Liver (tissue), 9 donors: Measurements from ENCODE around the gene HYAL3. TPM values are rescaled to one million over a fixed set of nuclear protein-coding genes. Genes with fewer than 3 reads are reported as not detected.

Experiments
- DNase-seq: peaks from one replicate; pipeline ENCODE4 v3.0.0-alpha.2; 2017; ENCODE audit warnings: low spot score
- H3K27ac ChIP-seq, 2 donors: one replicate each; pipeline ENCODE4 v1.7.0; 2013; ENCODE audit warnings: inconsistent platforms in 2 of 2, low read length in 2 of 2, control low read depth in 1 of 2, low read depth in 1 of 2, mild to moderate bottlenecking in 1 of 2
- H3K27me3 ChIP-seq, 4 donors: one replicate each; pipeline versions ENCODE4 v1.6.1 to v1.7.0; 2013; ENCODE audit warnings: low read length in 3 of 4, inconsistent platforms in 1 of 4, mild to moderate bottlenecking in 1 of 4, moderate library complexity in 1 of 4; ENCODE audit not compliant: control insufficient read depth in 4 of 4, insufficient read depth in 4 of 4
- H3K36me3 ChIP-seq, 4 donors: one replicate each; pipeline versions ENCODE4 v1.6.1 to v1.7.0; 2013; ENCODE audit warnings: low read length in 3 of 4, mild to moderate bottlenecking in 3 of 4, low read depth in 1 of 4, moderate library complexity in 1 of 4; ENCODE audit not compliant: control insufficient read depth in 4 of 4, insufficient read depth in 3 of 4
- H3K4me1 ChIP-seq, 4 donors: one replicate each; pipeline versions ENCODE4 v1.6.1 to v1.7.0; 2013; ENCODE audit warnings: low read length in 3 of 4, mild to moderate bottlenecking in 3 of 4, moderate library complexity in 1 of 4; ENCODE audit not compliant: control insufficient read depth in 4 of 4, insufficient read depth in 4 of 4
- H3K4me3 ChIP-seq, 3 donors: one replicate each; pipeline versions ENCODE4 v1.6.1 to v1.7.0; 2013; ENCODE audit warnings: low read length in 3 of 3, control low read depth in 1 of 3, low read depth in 1 of 3, mild to moderate bottlenecking in 1 of 3
- H3K9ac ChIP-seq, 2 donors: one replicate each; pipeline ENCODE4 v1.7.0; 2013; ENCODE audit warnings: low read length in 2 of 2, mild to moderate bottlenecking in 2 of 2, moderate library complexity in 2 of 2, control low read depth in 1 of 2, low read depth in 1 of 2
- H3K9me3 ChIP-seq, 4 donors: one replicate each; pipeline versions ENCODE4 v1.6.1 to v1.7.0; 2013; ENCODE audit warnings: low read length in 3 of 4; ENCODE audit not compliant: control insufficient read depth in 4 of 4
- ATF3 ChIP-seq: IDR thresholded peaks from 2 replicates; pipeline ENCODE4 v1.6.1; 2016; ENCODE audit warnings: antibody characterized with exemption
- EGR1 ChIP-seq, 2 donors: IDR thresholded peaks; 2 replicates each; pipeline ENCODE4 v1.6.1; 2016 to 2018; ENCODE audit warnings: antibody characterized with exemption in 2 of 2, low read depth in 2 of 2
- FOXA2 ChIP-seq: IDR thresholded peaks from 2 replicates; pipeline ENCODE4 v1.6.1; 2016; ENCODE audit warnings: antibody characterized with exemption
- GABPA ChIP-seq, 2 donors: IDR thresholded peaks in 1 of 2; conservative IDR thresholded peaks in 1 of 2; 2 replicates each; pipeline ENCODE4 v1.6.1; 2016; ENCODE audit warnings: antibody characterized with exemption in 2 of 2, mild to moderate bottlenecking in 1 of 2, moderate library complexity in 1 of 2
- HNF4A ChIP-seq, 2 donors: conservative IDR thresholded peaks; 2 replicates each; pipeline ENCODE4 v1.6.1; 2016; ENCODE audit warnings: antibody characterized with exemption in 2 of 2, mild to moderate bottlenecking in 2 of 2
- HNF4G ChIP-seq: IDR thresholded peaks from 2 replicates; pipeline ENCODE4 v1.6.1; 2016; ENCODE audit warnings: antibody characterized with exemption
- JUND ChIP-seq, 2 donors: IDR thresholded peaks; 2 replicates each; pipeline ENCODE4 v1.6.1; 2016; ENCODE audit warnings: antibody characterized with exemption in 2 of 2
- MAX ChIP-seq: IDR thresholded peaks from 2 replicates; pipeline ENCODE4 v1.6.1; 2016; ENCODE audit warnings: antibody characterized with exemption
- REST ChIP-seq: IDR thresholded peaks from 2 replicates; pipeline ENCODE4 v1.6.1; 2016; ENCODE audit warnings: antibody characterized with exemption, mild to moderate bottlenecking
- TAF1 ChIP-seq: conservative IDR thresholded peaks from 2 replicates; pipeline ENCODE4 v1.6.1; 2016; ENCODE audit warnings: antibody characterized with exemption, mild to moderate bottlenecking
- YY1 ChIP-seq: IDR thresholded peaks from 2 replicates; pipeline ENCODE4 v1.6.1; 2016; ENCODE audit warnings: antibody characterized with exemption, mild to moderate bottlenecking
- ZBTB33 ChIP-seq: IDR thresholded peaks from 2 replicates; pipeline ENCODE4 v1.6.1; 2016; ENCODE audit warnings: antibody characterized with exemption
- WGBS: extraction: QIAGEN DNeasy Blood & Tissue Kit; methylation state at CpG from one replicate; pipeline ENCODE4 v1.1.7; 2013; 5-methylcytosine and 5-hydroxymethylcytosine counted together
- polyA plus RNA-seq, 2 donors: library from polyadenylated mRNA; stranded (reverse) in 1 of 2; unstranded in 1 of 2; fragments of 200-250 nt in 1 of 2; fragments of >200 nt in 1 of 2; fragmentation: Nextera tagmentation in 1 of 2; extraction: Ambion mirVana in 1 of 2; gene quantifications; one replicate each; pipeline versions ENCODE4 v1.2.1 to v1.2.3, GENCODE V29; 2013 to 2015
- total RNA-seq, 2 donors: library from RNA; depleted of rRNA; stranded (reverse); fragments of >200 nt; gene quantifications; one replicate each; pipeline ENCODE4 v1.2.3, GENCODE V29; 2014
- donor health status: healthy.
- donor health status: healthy.
- donor health status: healthy.
- donor health status: healthy.
- donor health status: healthy.

Gene HYAL3
- total and polyA plus RNA-seq, 4 donors: 1.8 to 6.6 (median 2.0) TPM

- Histone ChIP-seq H3K27ac (peak overlapping the region; percentile 84 to 95), H3K9ac (peak overlapping the region in 1 of 2 donors; percentile 7), H3K4me1 (peaks cover 12 to 49% (median 31%) of the 10 kb centered on the region in 4 donors), H3K9me3 (no peaks in the 10 kb centered on the region), H3K27me3 (no peaks in the 10 kb centered on the region), H3K4me3 (peak overlapping the region in 1 of 3 donors; percentile 2), H3K36me3 (peaks cover 0 to 3% (median 0%) of the 10 kb centered on the region in 4 donors)
- peak; percentile 33 for DNase-seq
- WGBS: 83% methylated on average over 6 of the region's 6 CpGs
- TF ChIP-seq JUND (IDR thresholded peaks at IDR 0.05): no peak
- peak; percentile 2 for TF ChIP-seq MAX
These were observed 1.6 kb upstream of the HYAL3 start for GRCh38 chr3:50300681-50301254.

GRCh38 chr3:50299929-50300680 is 900 bp upstream of the HYAL3 start:
- peak; percentile 35 for DNase-seq
- no peaks in the 10 kb centered on the region for H3K9me3 ChIP-seq
- H3K9ac ChIP-seq: peak overlapping the region; percentile 24 to 85
- peaks cover 12 to 49% (median 31%) of the 10 kb centered on the region in 4 donors for H3K4me1 ChIP-seq
- H3K27ac ChIP-seq: peak overlapping the region; percentile 84 to 95
- TF ChIP-seq MAX (peak; percentile 53), REST (no peak), ZBTB33 (peak; percentile 28)
- WGBS: 40% methylated on average over 12 of the region's 12 CpGs
- H3K27me3 ChIP-seq: no peaks in the 10 kb centered on the region
- peaks cover 0 to 3% (median 0%) of the 10 kb centered on the region in 4 donors for H3K36me3 ChIP-seq
- H3K4me3 ChIP-seq: peak overlapping the region in 2 of 3 donors; percentile 1 to 10

- Histone ChIP-seq H3K27ac (peak overlapping the region; percentile 84 to 95), H3K4me1 (peaks cover 12 to 49% (median 31%) of the 10 kb centered on the region in 4 donors)
- peak; percentile 88 for TF ChIP-seq ZBTB33
- peak; percentile 61 for TF ChIP-seq YY1
- TF ChIP-seq JUND (IDR thresholded peaks at IDR 0.05): peak; percentile 79 to 90
- peak; percentile 95 for TF ChIP-seq FOXA2
- peak in 1 of 2 donors; percentile 82 for TF ChIP-seq GABPA (IDR thresholded peaks at IDR 0.05 in 1 of 2, conservative IDR thresholded peaks at IDR 0.05 in 1 of 2)
- TF ChIP-seq ATF3: peak; percentile 5
- TF ChIP-seq REST: peak; percentile 85
- TF ChIP-seq EGR1 (IDR thresholded peaks at IDR 0.05; ENCODE audit: low read depth in 2 of 2): peak in 1 of 2 donors; percentile 12
- peak; percentile 82 to 84 for TF ChIP-seq HNF4A (conservative IDR thresholded peaks at IDR 0.05)
- TF ChIP-seq HNF4G: peak; percentile 60
- TF ChIP-seq TAF1: no peak
These were observed 378 bp upstream of the HYAL3 start for GRCh38 chr3:50299638-50299928.

More at GRCh38 chr3:50299638-50299928, 378 bp upstream of the HYAL3 start:
- 1% methylated on average over 12 of the region's 12 CpGs for WGBS
- DNase-seq: no peak
- peak overlapping the region; percentile 24 to 85 for H3K9ac ChIP-seq
- no peaks in the 10 kb centered on the region for H3K9me3 ChIP-seq
- H3K4me3 ChIP-seq: peak overlapping the region in 2 of 3 donors; percentile 1 to 10
- H3K27me3 ChIP-seq: no peaks in the 10 kb centered on the region
- H3K36me3 ChIP-seq: peaks cover 0 to 3% (median 0%) of the 10 kb centered on the region in 4 donors
